Kidney (tissue), 14 donors: ENCODE measurements around the gene ASIC3. TPM values are rescaled to one million over a fixed set of nuclear protein-coding genes. Genes with fewer than 3 reads are reported as not detected.

Source experiments
- DNase-seq, 5 donors: peaks; one replicate each; pipeline ENCODE4 v3.0.0-alpha.2; 2013 to 2020
- FAIRE-seq: peaks from 2 replicates; lab custom pipeline; 2012; peaks lifted over from hg19 to GRCh38; lab: Jason Lieb, UNC
- H3K27ac ChIP-seq, 2 donors: one replicate each; pipeline ENCODE4 v1.7.0; 2013; ENCODE audit warnings: low read depth in 2 of 2, low read length in 2 of 2, inconsistent platforms in 1 of 2
- H3K27me3 ChIP-seq: one replicate; pipeline ENCODE4 v1.7.1; 2013; ENCODE audit warnings: low read length, inconsistent platforms; ENCODE audit not compliant: control insufficient read depth, insufficient read depth
- H3K36me3 ChIP-seq, 3 donors: one replicate each; pipeline versions ENCODE4 v1.7.0 to v1.7.1; 2013; ENCODE audit warnings: low read length in 3 of 3, control low read depth in 1 of 3, inconsistent platforms in 1 of 3; ENCODE audit not compliant: insufficient read depth in 3 of 3, control insufficient read depth in 2 of 3
- H3K4me1 ChIP-seq, 3 donors: one replicate each; pipeline versions ENCODE4 v1.7.0 to v1.7.1; 2013; ENCODE audit warnings: low read length in 3 of 3, inconsistent platforms in 1 of 3, low read depth in 1 of 3; ENCODE audit not compliant: control insufficient read depth in 2 of 3, insufficient read depth in 2 of 3
- H3K4me3 ChIP-seq, 3 donors: one replicate each; pipeline versions ENCODE4 v1.7.0 to v1.8.1; 2013; ENCODE audit warnings: low read length in 3 of 3, control low read depth in 1 of 3, inconsistent platforms in 1 of 3
- H3K9ac ChIP-seq, 3 donors: one replicate each; pipeline versions ENCODE4 v1.7.0 to v1.7.1; 2013; ENCODE audit warnings: low read length in 3 of 3, control low read depth in 1 of 3, inconsistent platforms in 1 of 3
- H3K9me3 ChIP-seq, 3 donors: one replicate each; pipeline versions ENCODE4 v1.7.0 to v1.7.1; 2013; ENCODE audit warnings: low read length in 3 of 3, control low read depth in 1 of 3, inconsistent platforms in 1 of 3; ENCODE audit not compliant: control insufficient read depth in 2 of 3, insufficient read depth in 1 of 3
- CTCF ChIP-seq: IDR thresholded peaks from 3 replicates; pipeline ENCODE4 v1.5.1; 2012; ENCODE audit warnings: mild to moderate bottlenecking, moderate library complexity, borderline replicate concordance; ENCODE audit not compliant: insufficient read depth; ENCODE audit errors: extremely low read depth
- intact Hi-C: fragments of 100-400 bp; cut with DNase I; formaldehyde crosslinking; loops from one replicate; pipeline ENCODE4 v1.11.1; 2022
- polyA plus RNA-seq: library from polyadenylated mRNA; stranded (reverse); fragments of 350-450 nt; fragmentation: Illumina TruSeq; extraction: RNeasy Lipid Tissue Mini Kit (QIAGEN cat#74804); gene quantifications from one replicate; pipeline ENCODE4 v1.2.3, GENCODE V29; 2014; ENCODE audit warnings: low read depth, low replicate concordance; ENCODE audit not compliant: insufficient read depth
- total RNA-seq: library from RNA; stranded (reverse); fragmentation: NEBNext Ultra II Directional; extraction: Animal tissue kit (Norgen Biotek cat#: 25700); gene quantifications from one replicate; pipeline ENCODE4 v1.2.1, GENCODE V29; 2021
- donor health status: control.
- donor health status: control.
- donor health status: control.
- donor health status: control.
- donor health status: control.
- donor health status: DM: yes; HTN: yes; CAD: no.
- donor health status: Normal renal cell carcinoma (clear cell type).

Gene ASIC3
- total and polyA plus RNA-seq, 2 donors from 2014 or later = 1.9 to 3.1 TPM

GRCh38 chr7:151033864-151034249, 14.5 kb upstream of the ASIC3 start:
- H3K27ac ChIP-seq = no peak overlapping the region
- DNase-seq (no peak), FAIRE-seq (no peak)
- peaks cover 2 to 13% (median 10%) of the 10 kb centered on the region in 3 donors for H3K36me3 ChIP-seq
- peaks cover 0 to 4% (median 0%) of the 10 kb centered on the region in 3 donors for H3K4me1 ChIP-seq
- no peaks in the 10 kb centered on the region for H3K9me3 ChIP-seq
- no peak overlapping the region for H3K4me3 ChIP-seq
- no peak for TF ChIP-seq CTCF
- no peaks in the 10 kb centered on the region for H3K27me3 ChIP-seq
- intact Hi-C loops = no loop called here
- no peak overlapping the region for H3K9ac ChIP-seq

DNA sequence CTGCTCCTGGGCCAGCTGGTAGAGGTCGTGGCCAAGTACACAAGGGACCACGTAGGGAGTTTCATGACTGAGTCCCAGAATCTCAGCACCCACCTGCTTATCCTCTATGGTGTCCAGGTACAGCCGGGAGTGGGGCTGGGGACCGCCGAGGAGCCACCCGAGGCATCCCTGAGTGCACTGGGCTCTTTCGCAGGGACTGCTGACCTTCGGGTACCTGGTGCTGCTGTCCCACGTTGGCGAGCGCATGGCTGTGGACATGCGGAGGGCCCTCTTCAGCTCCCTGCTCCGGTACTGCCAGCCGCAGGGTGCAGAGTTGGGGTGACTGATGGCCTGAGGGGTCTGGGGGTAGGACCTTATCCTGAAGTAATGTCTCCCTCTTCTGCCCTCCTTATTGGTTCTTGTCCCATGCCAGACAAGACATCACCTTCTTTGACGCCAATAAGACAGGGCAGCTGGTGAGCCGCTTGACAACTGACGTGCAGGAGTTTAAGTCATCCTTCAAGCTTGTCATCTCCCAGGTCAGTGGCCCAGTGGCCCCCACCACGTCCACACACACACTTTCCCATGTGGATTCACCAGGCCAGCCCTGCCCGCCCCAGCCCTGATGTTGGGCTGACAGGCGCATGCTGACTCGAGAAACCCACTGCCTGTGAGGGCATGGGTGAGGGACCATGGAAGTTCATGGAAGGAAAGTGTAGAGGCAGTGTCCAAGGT, 13.9 kb upstream of the ASIC3 start:
- Histone ChIP-seq H3K9ac (no peak overlapping the region), H3K4me3 (no peak overlapping the region), H3K27me3 (no peaks in the 10 kb centered on the region), H3K9me3 (no peaks in the 10 kb centered on the region), H3K36me3 (peaks cover 2 to 13% (median 10%) of the 10 kb centered on the region in 3 donors), H3K27ac (no peak overlapping the region), H3K4me1 (peaks cover 0 to 9% (median 0%) of the 10 kb centered on the region in 3 donors)
- intact Hi-C loops = no loop called here
- no peak for TF ChIP-seq CTCF
- FAIRE-seq (no peak), DNase-seq (no peak)

DNA sequence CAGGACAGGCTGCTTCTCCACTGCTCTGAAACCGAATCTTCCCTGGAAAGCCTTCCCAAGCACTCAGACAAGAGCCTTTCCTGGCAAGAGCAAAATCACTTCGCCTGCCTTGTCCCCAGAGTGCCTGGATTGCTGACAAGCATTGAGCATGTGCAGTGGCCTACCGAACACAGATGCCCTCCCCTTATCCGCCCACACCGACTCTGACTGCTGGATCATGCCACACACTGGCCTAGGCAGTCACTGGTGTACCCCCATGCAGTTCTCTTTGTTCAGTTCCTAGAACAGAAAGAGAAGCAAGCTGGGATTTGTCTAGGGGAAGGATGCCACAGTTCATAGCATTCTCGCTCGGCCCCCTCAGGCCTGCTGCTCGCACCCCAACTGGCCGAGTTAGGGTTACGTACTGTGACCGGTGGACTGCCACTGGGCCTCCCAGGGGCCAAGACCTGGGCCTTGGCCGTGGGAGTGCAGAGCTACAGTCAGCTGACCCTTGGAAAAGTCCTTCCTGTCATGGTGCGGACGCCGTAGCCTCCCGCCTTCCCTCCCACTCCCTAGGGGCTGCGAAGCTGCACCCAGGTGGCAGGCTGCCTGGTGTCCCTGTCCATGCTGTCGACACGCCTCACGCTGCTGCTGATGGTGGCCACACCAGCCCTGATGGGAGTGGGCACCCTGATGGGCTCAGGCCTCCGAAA, 13.2 kb upstream of the ASIC3 start:
- no peak for TF ChIP-seq CTCF
- intact Hi-C loops = no loop called here

More for the DNA sequence above, 13.2 kb upstream of the ASIC3 start:
- Histone ChIP-seq H3K9me3 (no peaks in the 10 kb centered on the region), H3K9ac (no peak overlapping the region), H3K36me3 (peaks cover 2 to 13% (median 10%) of the 10 kb centered on the region in 3 donors), H3K4me3 (no peak overlapping the region), H3K27me3 (no peaks in the 10 kb centered on the region), H3K4me1 (peaks cover 0 to 9% (median 0%) of the 10 kb centered on the region in 3 donors), H3K27ac (no peak overlapping the region)
- no peak for DNase-seq
- FAIRE-seq = no peak
